GM21515 (cell line): ENCODE measurements around the gene DLG4.
"Not testable (repeated sequence)": the region's sequence is repeated elsewhere in the genome, so short reads cannot be mapped to it uniquely, and the experiment has no call there.

Experiments used
- ATAC-seq: cut with Tn5 transposase; IDR thresholded peaks from one replicate; pipeline ENCODE4 v1.9.1; 2021; ENCODE audit not compliant: unreplicated experiment

Gene DLG4

GRCh38 chr17:7249830-7250229 lies 30.2 kb upstream of the DLG4 start:
- no peak for ATAC-seq

- ATAC-seq, result no peak
Observed at GRCh38 chr17:7249214-7249613, 29.6 kb upstream of the DLG4 start.

GRCh38 chr17:7248796-7249195 lies 29.2 kb upstream of the DLG4 start:
- ATAC-seq, result no peak

GRCh38 chr17:7246779-7247178 lies 27.1 kb upstream of the DLG4 start:
- no peak for ATAC-seq

GRCh38 chr17:7243838-7244237 lies 24.2 kb upstream of the DLG4 start:
- ATAC-seq, result not testable (repeated sequence)

GRCh38 chr17:7243453-7243729 lies 23.8 kb upstream of the DLG4 start:
- no peak for ATAC-seq

- peak; percentile 39 for ATAC-seq
Observed at GRCh38 chr17:7242717-7243452, 23.2 kb upstream of the DLG4 start.

GRCh38 chr17:7241783-7242716 lies 22.4 kb upstream of the DLG4 start, which contains the start of gene GABARAP:
Gene GABARAP, minus strand, starts transcription at chr17:7242449. Its CDS starts 119 bp downstream, at chr17:7242330.
- peak; percentile 20 for ATAC-seq

- ATAC-seq, result no peak
Observed at GRCh38 chr17:7241090-7241733, 21.6 kb upstream of the DLG4 start.

- ATAC-seq, result no peak
Observed at GRCh38 chr17:7240375-7240774, 20.7 kb upstream of the DLG4 start.

- peak; percentile 39 for ATAC-seq
Observed at GRCh38 chr17:7239091-7240027, 19.7 kb upstream of the DLG4 start, which contains the start of gene PHF23. Gene PHF23, minus strand, starts transcription at chr17:7239457. Its CDS starts 178 bp downstream, at chr17:7239279.

GRCh38 chr17:7238420-7239090 lies 18.9 kb upstream of the DLG4 start:
- ATAC-seq, result no peak

GRCh38 chr17:7237761-7238419 lies 18.3 kb upstream of the DLG4 start:
- ATAC-seq, result no peak

- ATAC-seq, result no peak
Observed at GRCh38 chr17:7237266-7237760, 17.7 kb upstream of the DLG4 start.

GRCh38 chr17:7236808-7237207 lies 17.2 kb upstream of the DLG4 start:
- no peak for ATAC-seq

GRCh38 chr17:7235693-7236665 lies 16.3 kb upstream of the DLG4 start:
- ATAC-seq, result no peak

- ATAC-seq, result peak; percentile 43
Observed at GRCh38 chr17:7234083-7234951, 14.7 kb upstream of the DLG4 start, which contains the start of gene DVL2. Gene DVL2, minus strand, starts transcription at chr17:7234517. Its CDS starts 255 bp downstream, at chr17:7234262.
